Putamen (tissue), 1 donor: ENCODE results near the gene OR1S2.
"Not testable (repeated sequence)": the region's sequence is repeated elsewhere in the genome, so short reads cannot be mapped to it uniquely, and the experiment has no call there.

Source experiments
- DNase-seq: peaks from one replicate; pipeline ENCODE4 v3.0.0-alpha.2; 2016; ENCODE audit warnings: low spot score

OR1S2 gene, protein sequence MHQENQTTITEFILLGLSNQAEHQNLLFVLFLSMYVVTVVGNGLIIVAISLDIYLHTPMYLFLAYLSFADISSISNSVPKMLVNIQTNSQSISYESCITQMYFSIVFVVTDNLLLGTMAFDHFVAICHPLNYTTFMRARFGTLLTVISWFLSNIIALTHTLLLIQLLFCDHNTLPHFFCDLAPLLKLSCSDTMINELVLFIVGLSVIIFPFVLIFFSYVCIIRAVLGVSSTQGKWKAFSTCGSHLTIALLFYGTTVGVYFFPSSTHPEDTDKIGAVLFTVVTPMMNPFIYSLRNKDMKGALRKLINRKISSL

DNA sequence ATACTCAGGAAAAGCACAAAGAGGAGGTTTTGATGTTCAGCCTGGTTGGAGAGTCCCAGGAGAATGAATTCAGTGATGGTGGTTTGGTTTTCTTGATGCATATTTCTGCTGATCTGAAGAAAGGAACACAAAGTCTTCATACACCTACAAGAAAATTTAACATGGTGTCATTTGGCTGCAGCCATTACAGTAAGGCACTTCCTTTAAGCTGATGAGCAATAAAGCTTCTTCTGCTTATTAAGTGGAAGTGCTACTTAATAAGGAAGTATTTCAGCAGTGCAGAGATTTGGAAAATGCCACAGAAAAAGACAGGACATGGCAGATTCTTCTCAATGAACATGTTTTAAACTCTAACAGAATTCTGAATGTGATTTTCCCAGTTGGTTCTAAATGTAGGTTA lies at the start of gene OR1S2:
OR1S2 (minus strand) TSS at position 101 of the 400 bp plus-strand sequence; CDS start at position 101, 0 bp downstream.
- no peak for DNase-seq

DNA sequence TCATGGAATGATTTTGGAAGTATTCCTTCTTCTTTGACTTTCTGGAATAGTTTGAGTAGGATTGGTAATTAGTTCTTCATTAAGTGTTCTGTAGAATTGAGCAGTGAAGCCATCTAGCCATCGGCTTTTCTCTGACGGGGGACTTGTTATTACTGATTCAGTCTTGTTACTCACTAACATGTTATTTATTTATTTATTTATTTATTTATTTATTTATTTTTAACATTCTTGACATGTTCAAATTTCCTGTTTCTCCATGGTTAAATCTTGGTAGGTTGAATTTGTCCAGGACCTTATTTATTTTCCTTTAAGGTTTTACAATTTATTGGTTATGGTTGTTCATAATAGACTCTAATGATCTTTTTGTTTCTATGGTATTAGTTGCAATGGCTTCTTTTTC lies 40.0 kb upstream of the OR1S2 start:
- no peak for DNase-seq

DNA sequence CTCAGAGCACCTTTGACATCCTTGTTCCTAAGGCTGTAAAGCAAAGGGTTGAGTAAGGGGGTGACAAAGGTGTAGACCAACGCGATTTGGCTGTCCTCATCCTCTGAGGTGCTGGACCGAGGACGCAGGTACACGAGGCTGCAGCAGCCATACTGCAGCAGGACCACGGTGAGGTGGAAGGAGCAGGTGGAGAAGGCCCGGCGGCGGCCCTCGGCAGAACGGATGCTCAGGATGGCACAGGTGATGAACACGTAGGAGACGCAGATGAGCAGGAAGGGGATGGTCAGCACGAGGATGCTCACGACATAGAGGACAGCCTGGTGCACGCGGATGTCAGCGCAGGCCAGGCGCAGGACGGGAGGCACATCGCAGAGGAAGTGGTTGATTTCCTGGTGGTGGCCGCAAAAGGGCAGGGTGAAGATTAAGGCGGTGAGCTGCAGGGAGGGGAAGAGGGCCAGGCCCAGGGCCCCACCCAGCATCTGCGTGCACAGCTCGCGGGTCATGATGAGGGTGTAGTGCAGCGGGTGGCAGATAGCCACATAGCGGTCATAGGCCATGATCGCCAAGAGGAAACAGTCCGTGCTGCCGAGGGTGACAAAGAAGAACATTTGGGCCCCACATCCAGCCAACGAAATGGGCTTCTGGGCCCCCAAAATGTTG lies 24.1 kb upstream of the OR1S2 start:
- DNase-seq = no peak

DNA sequence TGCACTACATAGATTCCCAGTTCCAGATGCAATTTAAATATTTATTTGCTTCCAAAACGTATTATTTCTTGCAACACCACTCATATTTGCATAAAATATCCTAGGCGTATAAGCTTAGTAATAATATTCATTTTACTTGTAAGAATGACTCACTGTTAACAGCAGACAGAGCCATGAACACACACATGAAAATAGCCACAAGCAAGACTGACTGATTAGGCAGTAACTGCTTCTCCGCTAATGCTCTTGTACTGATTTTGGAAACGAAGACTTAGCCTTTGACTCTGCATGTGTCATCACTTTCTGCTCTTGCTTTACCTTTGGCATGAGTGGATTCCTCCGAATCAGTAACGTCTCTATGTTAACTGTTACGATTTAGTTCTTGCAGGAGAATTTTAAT lies 18.8 kb upstream of the OR1S2 start:
- no peak for DNase-seq

DNA sequence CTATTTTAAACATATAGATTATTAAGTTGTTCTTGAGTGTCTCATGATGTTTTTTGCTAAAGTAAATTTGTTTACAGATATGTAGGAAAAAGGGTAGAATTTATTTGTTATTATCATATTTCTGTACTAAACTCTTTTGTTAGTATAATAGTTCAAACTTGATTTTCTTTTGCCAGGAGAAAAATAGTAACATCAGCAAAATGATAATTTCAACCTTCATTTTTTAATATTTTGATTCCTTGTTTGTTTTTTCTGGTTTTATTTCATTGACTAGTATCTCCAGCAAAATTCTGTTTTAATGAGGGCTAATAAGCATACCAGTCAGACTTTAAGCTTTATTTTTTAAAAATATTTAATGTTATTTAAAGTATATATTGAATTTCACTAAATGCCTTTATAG lies 12.5 kb upstream of the OR1S2 start:
- no peak for DNase-seq

DNA sequence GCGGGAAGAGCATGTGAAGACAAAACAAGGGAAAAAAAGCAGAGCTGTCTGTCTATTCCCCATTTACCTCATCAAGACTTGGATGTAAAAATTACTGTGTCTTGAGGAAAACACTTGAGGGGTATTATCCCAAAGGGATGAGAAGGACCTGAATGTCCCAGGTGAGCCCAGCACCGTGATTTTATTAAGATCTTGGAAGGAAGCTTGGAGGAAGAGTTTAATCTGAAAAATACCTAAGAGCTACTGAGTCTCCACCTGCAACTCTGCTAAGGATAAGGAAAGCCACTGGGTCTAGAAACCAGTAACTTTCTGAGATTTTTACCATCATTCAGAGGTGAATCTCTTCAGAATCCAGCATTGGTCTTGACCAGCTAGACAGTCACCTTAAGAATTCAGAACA lies 8.5 kb upstream of the OR1S2 start, which contains the start of gene OR1S1:
OR1S1 (plus strand) TSS at position 301 of the 400 bp plus-strand sequence.
- not testable (repeated sequence) for DNase-seq

DNA sequence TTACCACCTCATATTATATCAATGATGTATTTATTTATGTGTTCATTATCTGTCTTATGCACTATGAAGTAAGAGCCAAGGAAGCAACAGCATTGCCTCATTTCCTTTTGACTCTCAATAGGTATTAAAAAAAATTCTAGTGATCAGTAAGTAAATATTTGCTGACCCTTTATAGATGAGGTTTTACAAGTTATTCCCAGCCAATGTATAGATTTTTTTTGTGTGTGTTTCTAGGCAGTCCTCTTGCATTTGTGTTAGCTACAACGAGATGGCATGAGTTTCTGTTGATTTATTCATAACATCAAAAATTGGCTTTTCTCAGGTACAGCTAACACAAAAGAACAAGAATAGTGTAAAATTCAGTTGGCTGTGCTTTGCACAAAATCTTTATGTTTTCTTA lies 4.7 kb downstream of the OR1S2 start:
- no peak for DNase-seq

DNA sequence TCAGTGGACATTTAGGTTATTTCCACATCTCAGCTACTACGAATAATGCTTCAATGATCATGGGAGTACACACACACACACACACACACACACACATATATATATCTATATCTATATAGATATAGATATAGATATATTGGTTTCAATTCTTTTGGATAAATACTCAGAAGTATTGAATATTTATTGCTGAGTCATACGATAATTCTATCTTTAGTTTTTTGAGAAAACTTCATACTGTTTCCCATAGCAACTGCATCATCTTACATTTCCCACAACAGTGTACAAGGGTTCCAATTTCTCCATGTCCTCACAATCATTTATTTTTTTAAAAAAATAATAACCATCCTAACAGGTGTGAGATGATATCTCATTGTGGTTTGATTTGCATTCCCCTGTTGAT lies 8.0 kb downstream of the OR1S2 start:
- no peak for DNase-seq

DNA sequence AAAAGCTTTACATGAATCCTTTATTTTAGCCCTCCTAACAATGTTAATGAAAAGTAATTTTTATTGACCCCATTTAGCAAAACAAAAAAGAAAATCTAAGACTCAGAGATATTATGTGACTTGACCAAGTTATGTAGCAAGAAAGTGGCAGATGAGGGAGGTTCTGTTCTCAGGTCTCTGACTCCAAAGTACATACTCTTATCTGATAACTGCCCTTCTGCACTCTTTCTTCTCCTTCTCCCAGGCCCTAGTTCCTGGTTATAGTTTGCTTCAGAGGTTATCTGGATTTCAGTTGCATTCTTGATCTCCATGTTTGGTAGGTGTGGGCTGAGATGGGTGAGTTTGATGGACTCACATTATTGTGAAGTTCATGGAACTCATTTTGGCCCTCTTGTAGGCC lies 10.6 kb downstream of the OR1S2 start:
- no peak for DNase-seq

DNA sequence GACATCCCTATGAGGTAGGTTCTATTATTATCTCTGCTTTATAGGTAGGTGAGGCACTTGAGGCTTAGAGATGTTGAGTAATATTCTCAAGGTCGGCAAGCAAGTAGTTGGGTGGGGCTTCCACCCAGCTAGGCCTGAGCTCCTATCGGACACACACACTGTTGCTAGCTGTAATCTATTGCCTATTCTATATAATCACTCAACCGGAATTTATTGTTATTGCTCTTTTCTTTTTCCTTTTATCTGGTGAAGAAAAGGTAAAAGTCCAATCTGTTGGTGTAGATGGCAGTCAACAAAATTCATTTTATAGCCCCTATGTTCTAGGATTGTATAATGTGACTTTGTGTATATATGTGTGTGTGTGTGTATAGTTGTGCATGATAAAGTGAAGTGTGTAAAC lies 11.7 kb downstream of the OR1S2 start:
- no peak for DNase-seq

DNA sequence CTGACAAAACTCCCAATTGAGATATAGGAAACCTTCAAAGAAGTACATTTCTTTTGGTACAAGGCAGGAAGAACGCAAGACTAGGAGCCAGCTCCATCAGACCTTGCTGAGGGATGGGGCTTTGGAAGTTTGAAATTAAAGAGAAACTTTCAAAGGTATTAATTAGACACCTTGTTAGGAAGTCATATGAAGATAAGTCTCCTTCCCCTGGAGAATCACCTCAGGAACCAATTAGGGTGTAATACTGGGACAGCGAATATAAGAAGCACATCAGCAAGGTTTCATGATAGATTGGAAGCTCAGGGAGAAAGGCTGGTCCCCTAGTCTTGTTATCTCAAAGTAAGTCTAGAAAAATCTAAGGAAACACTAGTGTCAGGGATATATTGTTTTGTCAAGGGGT lies 15.2 kb downstream of the OR1S2 start, which contains the start of gene OR9Q2:
OR9Q2 (plus strand) TSS at position 301 of the 400 bp plus-strand sequence. CDS start 1,421 bp downstream, outside the sequence.
- no peak for DNase-seq

DNA sequence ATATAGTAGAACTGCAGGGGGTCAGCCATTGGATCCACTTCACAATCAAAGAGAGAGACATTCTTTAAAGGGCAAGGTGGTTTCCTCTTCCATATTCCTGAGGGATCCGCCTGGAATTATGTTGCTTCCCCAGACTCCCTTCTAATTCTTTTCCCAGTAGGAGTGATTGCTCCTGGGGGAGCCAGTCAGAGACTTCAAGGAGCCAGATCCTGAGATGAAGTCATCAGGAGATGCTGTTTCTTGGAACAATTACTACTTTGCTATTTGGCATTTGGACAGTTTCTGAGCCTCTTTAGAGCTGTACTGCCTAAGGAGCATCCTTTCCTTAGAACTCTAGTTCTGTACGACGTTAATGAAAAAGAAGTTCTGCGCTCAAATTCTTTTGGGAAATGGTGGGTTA lies 17.0 kb downstream of the OR1S2 start:
- no peak for DNase-seq

DNA sequence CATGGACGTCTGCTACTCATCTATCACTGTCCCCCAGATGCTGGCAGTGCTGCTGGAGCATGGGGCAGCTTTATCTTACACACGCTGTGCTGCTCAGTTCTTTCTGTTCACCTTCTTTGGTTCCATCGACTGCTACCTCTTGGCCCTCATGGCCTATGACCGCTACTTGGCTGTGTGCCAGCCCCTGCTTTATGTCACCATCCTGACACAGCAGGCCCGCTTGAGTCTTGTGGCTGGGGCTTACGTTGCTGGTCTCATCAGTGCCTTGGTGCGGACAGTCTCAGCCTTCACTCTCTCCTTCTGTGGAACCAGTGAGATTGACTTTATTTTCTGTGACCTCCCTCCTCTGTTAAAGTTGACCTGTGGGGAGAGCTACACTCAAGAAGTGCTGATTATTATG lies 24.3 kb downstream of the OR1S2 start:
- no peak for DNase-seq

DNA sequence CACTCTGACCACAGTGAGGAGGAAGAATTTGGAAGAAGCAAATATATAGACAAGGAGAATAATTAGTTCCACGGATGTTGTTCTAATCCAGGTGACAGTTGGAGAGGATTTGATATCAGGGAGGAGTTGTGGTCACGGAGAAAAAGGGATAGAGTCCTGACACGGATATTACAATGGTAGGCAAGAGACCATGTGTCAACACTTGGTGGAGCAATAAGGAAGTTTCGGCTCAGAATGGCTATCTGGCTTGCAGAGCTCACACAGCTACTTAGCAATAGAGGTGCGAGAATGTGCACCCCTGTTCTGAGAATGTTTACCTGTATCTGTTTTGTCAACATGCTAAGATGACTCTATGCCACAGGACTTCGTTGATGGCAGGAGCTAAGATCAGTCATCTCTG lies 25.5 kb downstream of the OR1S2 start:
- no peak for DNase-seq

DNA sequence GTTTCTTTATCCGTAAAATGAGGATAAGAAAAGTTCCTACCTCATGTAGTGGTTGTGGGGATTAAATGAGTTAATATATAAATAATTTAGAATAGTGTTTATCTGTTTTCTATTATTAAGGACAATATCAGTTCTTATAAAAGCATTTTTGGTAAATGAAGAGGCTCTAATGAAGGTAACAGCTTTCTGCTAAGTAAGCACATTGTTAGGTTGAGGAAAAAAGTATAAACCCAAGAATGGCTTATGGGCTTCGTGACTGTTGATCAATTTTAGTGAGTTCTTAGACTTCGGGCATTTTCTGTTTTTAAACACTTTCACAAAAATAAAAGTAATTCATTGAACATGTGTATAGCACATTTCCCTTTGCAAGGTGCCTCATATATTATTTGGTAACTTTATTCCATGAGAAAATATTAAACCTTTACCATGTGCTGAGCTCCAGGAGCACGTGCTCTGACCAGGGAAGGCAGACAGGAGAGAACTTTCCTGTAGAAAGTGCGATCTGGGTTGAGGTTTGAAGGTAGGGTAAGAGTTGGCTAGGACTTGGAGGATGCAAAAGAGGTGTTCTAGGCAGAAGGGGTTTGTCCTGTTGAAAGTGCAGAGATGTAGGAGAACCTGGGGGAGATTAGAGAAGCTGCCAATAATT lies 26.4 kb downstream of the OR1S2 start:
- no peak for DNase-seq

DNA sequence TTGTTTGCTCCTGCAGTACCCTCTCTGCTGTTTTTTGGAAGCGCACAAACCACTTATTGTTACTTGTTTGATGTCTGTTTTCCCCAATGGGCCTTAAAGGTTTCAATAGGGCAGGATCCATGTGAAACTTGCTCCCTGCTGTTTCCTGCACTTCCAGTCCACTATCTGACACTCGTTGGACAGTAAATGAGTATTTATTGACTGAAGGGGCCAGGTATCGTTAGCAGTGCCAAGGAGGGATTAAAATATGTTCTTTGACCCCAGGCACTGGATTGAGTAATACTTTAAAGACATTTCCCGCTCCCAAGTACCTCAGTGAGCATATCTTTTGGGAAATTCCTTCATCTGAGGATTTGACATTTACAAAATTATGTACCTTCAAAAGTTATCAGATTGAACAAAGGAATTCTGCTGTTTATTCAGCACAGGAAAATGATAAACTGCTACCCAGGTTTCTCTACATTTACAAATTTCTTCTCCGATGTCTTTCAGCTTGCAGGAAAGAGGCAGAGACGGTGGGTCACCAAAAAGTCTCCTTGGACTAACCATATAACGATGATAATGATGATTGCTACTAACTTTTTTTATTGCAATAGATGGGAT lies 38.3 kb downstream of the OR1S2 start:
- no peak for DNase-seq

DNA sequence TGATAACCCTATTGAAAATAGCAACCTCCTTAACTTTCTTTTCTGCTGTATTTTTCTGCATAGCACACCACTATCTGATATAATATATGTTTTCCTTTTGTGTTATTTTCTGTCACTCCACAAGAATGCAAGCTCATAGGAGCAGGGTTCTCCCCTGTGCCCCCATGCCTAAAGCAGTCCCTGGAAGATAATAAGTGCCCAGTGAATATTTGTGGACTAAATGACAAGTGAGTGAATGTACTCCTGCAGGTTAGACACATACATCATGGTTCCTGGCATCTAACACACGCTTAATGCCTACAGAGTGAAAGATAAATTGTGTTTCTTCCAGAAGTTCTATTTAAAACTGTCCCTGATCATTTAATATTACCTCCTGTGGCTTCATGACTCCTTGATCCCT lies 39.0 kb downstream of the OR1S2 start:
- no peak for DNase-seq

DNA sequence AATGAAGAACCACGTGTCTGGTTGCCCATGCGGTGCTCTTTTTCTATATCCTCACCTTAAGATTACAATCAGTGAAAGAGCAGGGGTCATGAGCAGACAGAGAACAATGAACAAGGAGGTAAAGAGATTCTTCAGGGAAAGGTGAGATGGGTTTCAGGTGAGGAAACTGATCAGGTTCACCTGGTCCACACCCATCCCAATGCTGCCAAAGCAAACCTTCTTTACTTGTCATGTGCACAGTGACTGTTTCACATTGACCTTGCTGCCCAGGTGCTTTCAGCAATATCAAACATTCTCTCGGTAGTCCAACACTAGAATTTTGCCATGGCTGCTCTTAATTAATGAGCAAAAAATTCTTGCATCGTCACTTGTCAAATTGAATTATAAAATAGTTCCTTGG lies 39.6 kb downstream of the OR1S2 start:
- DNase-seq = no peak
